Adrenal gland (tissue), 12 donors: ENCODE results near the gene DNAAF5. TPM values are rescaled to one million over a fixed set of nuclear protein-coding genes. Genes with fewer than 3 reads are reported as not detected.

ENCODE experiments used
- DNase-seq, 7 donors: peaks; one replicate each; pipeline ENCODE4 v3.0.0-alpha.2; 2019 to 2020
- H3K27ac ChIP-seq, 5 donors: fragments of 200-600 bp; sonication (generic) in 4 of 5; 1 replicate in 3 of 5; 2 replicates in 2 of 5; pipeline versions ENCODE4 v1.5.1 to v1.8.0; 2016 to 2020; ENCODE audit warnings: mild to moderate bottlenecking in 1 of 5
- H3K27me3 ChIP-seq: fragments of 200-600 bp; 2 replicates; pipeline ENCODE4 v1.8.0; 2021
- H3K36me3 ChIP-seq, 2 donors: fragments of 200-600 bp; replicated peaks in 1 of 2; 1 replicate in 1 of 2; 2 replicates in 1 of 2; pipeline versions ENCODE4 v1.5.1 to v1.8.0; 2018 to 2022
- H3K4me1 ChIP-seq, 2 donors: fragments of 200-600 bp; replicated peaks in 1 of 2; 1 replicate in 1 of 2; 2 replicates in 1 of 2; pipeline versions ENCODE4 v1.5.1 to v1.8.0; 2018 to 2021
- H3K4me3 ChIP-seq, 4 donors: fragments of 200-600 bp; sonication (generic) in 3 of 4; one replicate each; pipeline ENCODE4 v1.5.1; 2016 to 2018
- H3K9me3 ChIP-seq, 3 donors: fragments of 200-600 bp; sonication (generic) in 1 of 3; replicated peaks in 1 of 3; 1 replicate in 2 of 3; 2 replicates in 1 of 3; pipeline versions ENCODE4 v1.5.1 to v1.8.0; 2016 to 2021
- POLR2A ChIP-seq, 2 donors: fragments of 450-650 bp; IDR thresholded peaks; one replicate each; pipeline ENCODE4 v1.6.1; 2017; ENCODE audit warnings: antibody characterized with exemption in 2 of 2, mild to moderate bottlenecking in 2 of 2, moderate library complexity in 1 of 2
- WGBS, 4 donors: extraction: QIAGEN DNeasy Blood & Tissue Kit in 2 of 4; methylation state at CpG; one replicate each; pipeline versions ENCODE4 v1.1.5 to v1.1.7; 2013 to 2017; 5-methylcytosine and 5-hydroxymethylcytosine counted together
- intact Hi-C, 2 donors: fragments of 100-400 bp; cut with DNase I; formaldehyde crosslinking; loops; one replicate each; pipeline versions ENCODE4 v1.14.1 to v1.15.0; 2022 to 2023
- polyA plus RNA-seq, 3 donors: library from polyadenylated mRNA; stranded (reverse); fragments of 200-250 nt in 2 of 3; fragments of 350-450 nt in 1 of 3; fragmentation: Illumina TruSeq in 1 of 3; extraction: RNeasy Lipid Tissue Mini Kit (QIAGEN cat#74804) in 1 of 3; gene quantifications; one replicate each; pipeline ENCODE4 v1.2.3, GENCODE V29; 2013 to 2014
- total RNA-seq, 9 donors: library from RNA; depleted of rRNA in 4 of 9; stranded (reverse); fragments of >200 nt in 4 of 9; fragments of 120-200 nt in 1 of 9; fragmentation: NEBNext Ultra II Directional in 1 of 9; extraction: Animal tissue kit (Norgen Biotek cat#: 25700) in 1 of 9; gene quantifications; one replicate each; pipeline versions ENCODE4 v1.1.0 to v1.2.4, GENCODE V29; 2013 to 2023
- TF ChIP-seq, protein P1 (sequence below), 6 experiments: fragments of 450-650 bp in 4 of 6; fragments of 200-600 bp in 2 of 6; sonication (generic) in 1 of 6; IDR thresholded peaks; 1 replicate in 5 of 6; 2 replicates in 1 of 6; pipeline versions ENCODE4 v1.5.1 to v1.8.0; 2016 to 2021; ENCODE audit warnings: antibody characterized with exemption in 6 of 6, mild to moderate bottlenecking in 2 of 6, moderate library complexity in 1 of 6
- donor health status: healthy with polysubstance abuse.
- donor health status: Bipolar disorder and iron deficiency.
- donor health status: DM: yes; HTN: yes; CAD: no.
- donor health status: DM: no; HTN: no; CAD: no.
- donor health status: DM: no; HTN: no; CAD: no.
- donor health status: DM: yes; HTN: yes; CAD: no.

Gene DNAAF5
- total and polyA plus RNA-seq, 12 donors, result 7.9 to 32.7 (median 19.4) TPM

GRCh38 chr7:818031-818699 lies 91.7 kb downstream of the DNAAF5 start:
- no peak for DNase-seq
- Histone ChIP-seq H3K4me3 (no peak overlapping the region), H3K36me3 (no peaks in the 10 kb centered on the region), H3K9me3 (no peaks in the 10 kb centered on the region), H3K27ac (no peak overlapping the region), H3K27me3 (no peaks in the 10 kb centered on the region), H3K4me1 (peaks cover 18 to 51% of the 10 kb centered on the region in 2 donors)
- no peak for TF ChIP-seq POLR2A (IDR thresholded peaks at IDR 0.05)
- TF ChIP-seq, protein P1, sequence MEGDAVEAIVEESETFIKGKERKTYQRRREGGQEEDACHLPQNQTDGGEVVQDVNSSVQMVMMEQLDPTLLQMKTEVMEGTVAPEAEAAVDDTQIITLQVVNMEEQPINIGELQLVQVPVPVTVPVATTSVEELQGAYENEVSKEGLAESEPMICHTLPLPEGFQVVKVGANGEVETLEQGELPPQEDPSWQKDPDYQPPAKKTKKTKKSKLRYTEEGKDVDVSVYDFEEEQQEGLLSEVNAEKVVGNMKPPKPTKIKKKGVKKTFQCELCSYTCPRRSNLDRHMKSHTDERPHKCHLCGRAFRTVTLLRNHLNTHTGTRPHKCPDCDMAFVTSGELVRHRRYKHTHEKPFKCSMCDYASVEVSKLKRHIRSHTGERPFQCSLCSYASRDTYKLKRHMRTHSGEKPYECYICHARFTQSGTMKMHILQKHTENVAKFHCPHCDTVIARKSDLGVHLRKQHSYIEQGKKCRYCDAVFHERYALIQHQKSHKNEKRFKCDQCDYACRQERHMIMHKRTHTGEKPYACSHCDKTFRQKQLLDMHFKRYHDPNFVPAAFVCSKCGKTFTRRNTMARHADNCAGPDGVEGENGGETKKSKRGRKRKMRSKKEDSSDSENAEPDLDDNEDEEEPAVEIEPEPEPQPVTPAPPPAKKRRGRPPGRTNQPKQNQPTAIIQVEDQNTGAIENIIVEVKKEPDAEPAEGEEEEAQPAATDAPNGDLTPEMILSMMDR (IDR thresholded peaks at IDR 0.05), result peak in 4 of 6 experiments; percentile 16 to 44 (median 37)
- 79 to 91% (median 85%) methylated on average over 7 to 8 of the region's 8 CpGs for WGBS, 4 donors
- intact Hi-C loops, result no loop called here

DNA sequence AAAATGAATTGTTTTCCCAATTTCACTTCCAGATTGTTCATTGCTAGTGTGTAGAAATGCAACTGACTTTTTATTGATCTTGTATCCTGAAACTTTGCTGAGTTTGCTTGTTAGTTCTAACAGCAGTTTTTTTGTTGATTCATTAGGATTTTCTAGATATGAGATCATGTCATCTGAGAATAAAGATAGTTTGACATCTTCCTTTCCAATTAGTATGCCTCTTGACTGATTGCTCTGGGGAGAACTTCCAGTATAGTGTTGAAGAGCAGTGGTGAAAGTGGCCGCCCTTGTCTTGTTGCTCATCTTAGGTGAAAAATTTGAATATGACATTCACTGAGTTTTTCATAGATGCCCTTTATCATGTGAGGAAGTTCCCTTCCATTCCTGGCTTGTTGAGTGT lies 93.8 kb downstream of the DNAAF5 start:
- H3K27me3 ChIP-seq, result no peaks in the 10 kb centered on the region
- H3K36me3 ChIP-seq, result no peaks in the 10 kb centered on the region
- TF ChIP-seq, protein P1 (IDR thresholded peaks at IDR 0.05), result no peak
- no peak for TF ChIP-seq POLR2A (IDR thresholded peaks at IDR 0.05)
- 98 to 100% (median 99%) methylated on average over 1 of the region's 1 CpG for WGBS, 4 donors
- DNase-seq, result no peak
- intact Hi-C loops, result no loop called here
- no peak overlapping the region for H3K4me3 ChIP-seq
- H3K27ac ChIP-seq, result no peak overlapping the region
- no peaks in the 10 kb centered on the region for H3K9me3 ChIP-seq
- H3K4me1 ChIP-seq, result peaks cover 11 to 61% of the 10 kb centered on the region in 2 donors

- no peaks in the 10 kb centered on the region for H3K27me3 ChIP-seq
- no peaks in the 10 kb centered on the region for H3K36me3 ChIP-seq
- intact Hi-C loops, result no loop called here
- TF ChIP-seq, protein P1 (IDR thresholded peaks at IDR 0.05), result no peak
- no peak for TF ChIP-seq POLR2A (IDR thresholded peaks at IDR 0.05)
- H3K27ac ChIP-seq, result no peak overlapping the region
- no peak overlapping the region for H3K4me3 ChIP-seq
- H3K4me1 ChIP-seq, result peaks cover 6 to 61% of the 10 kb centered on the region in 2 donors
- DNase-seq, result no peak
- H3K9me3 ChIP-seq, result no peaks in the 10 kb centered on the region
- WGBS, 4 donors, result 68 to 79% (median 76%) methylated on average over 11 of the region's 11 CpGs
Observed at GRCh38 chr7:821688-822087, 95.2 kb downstream of the DNAAF5 start.

DNA sequence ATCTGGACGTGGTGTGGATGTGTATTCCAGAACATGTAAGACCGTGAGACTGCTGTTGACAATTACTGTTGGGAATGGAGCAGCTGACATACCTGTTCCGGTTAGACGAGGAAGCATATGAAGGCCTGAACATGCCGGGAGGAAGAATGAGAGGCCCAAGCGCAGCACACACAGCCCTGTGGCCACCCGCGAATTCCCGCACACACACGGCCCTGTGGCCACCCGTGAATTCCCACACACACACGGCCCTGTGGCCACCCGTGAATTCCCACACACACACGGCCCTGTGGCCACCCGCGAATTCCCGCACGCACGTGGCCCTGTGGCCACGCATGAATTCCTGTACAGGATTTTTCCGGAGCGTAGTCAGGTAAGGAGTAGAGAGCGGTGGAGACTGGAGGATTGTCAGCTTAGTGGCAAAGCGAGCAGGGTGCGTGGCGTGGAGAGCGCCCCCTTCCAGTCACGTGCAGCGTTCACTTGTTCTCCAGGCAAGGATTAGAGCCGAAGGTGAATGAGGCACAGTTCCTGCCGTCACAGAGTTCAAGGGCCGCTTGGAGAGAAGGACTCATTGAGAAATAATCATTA lies 96.3 kb downstream of the DNAAF5 start:
- Histone ChIP-seq H3K4me1 (peaks cover 4 to 55% of the 10 kb centered on the region in 2 donors), H3K9me3 (no peaks in the 10 kb centered on the region), H3K27ac (peak overlapping the region in 1 of 5 donors; percentile 7), H3K27me3 (no peaks in the 10 kb centered on the region), H3K4me3 (no peak overlapping the region), H3K36me3 (no peaks in the 10 kb centered on the region)
- intact Hi-C loops, result no loop called here
- TF ChIP-seq POLR2A (IDR thresholded peaks at IDR 0.05), result no peak
- TF ChIP-seq, protein P1 (IDR thresholded peaks at IDR 0.05), result no peak
- no peak for DNase-seq
- 88 to 92% (median 89%) methylated on average over 29 to 32 of the region's 32 CpGs for WGBS, 4 donors
